ENCODE measurements around the gene LRRC32. TPM values are rescaled to one million over a fixed set of nuclear protein-coding genes. Genes with fewer than 3 reads are reported as not detected.

Gene LRRC32
- total and polyA plus RNA-seq, 10 of the 15 experiments (the other 5 are each of a cell fraction or from before 2014, with no cell fraction given): 0.56 to 20.8 (median 7.4) TPM

- Histone ChIP-seq H3K9me3 (replicated peaks; ENCODE audit: control insufficient read depth, insufficient read depth, low read length) (peaks cover 5% of the 10 kb centered on the region; the same call in 2 of the 3 replicates), H4K20me1 (ENCODE audit: control insufficient read depth, insufficient read depth) (no peaks in the 10 kb centered on the region), H3K4me2 (ENCODE audit: control insufficient read depth, insufficient read depth) (no peak overlapping the region), H3K9ac (ENCODE audit: control insufficient read depth, insufficient read depth, low read length) (no peak overlapping the region), H3K4me3 (no peak overlapping the region), H3K36me3 (ENCODE audit: control insufficient read depth in 2 of 2, insufficient read depth in 2 of 2, low read length in 1 of 2) (no peaks in the 10 kb centered on the region), H2AFZ (ENCODE audit: control insufficient read depth, low read depth, low read length) (no peak overlapping the region), H3K27me3 (replicated peaks in 1 of 2; ENCODE audit: control insufficient read depth in 2 of 2, insufficient read depth in 2 of 2, low read length in 1 of 2) (no peaks in the 10 kb centered on the region; a peak in 1 of 4 replicates), H3K27ac (ENCODE audit: control insufficient read depth, insufficient read depth) (no peak overlapping the region), H3K4me1 (ENCODE audit: control insufficient read depth, insufficient read depth, low read length) (peaks cover 40% of the 10 kb centered on the region), H3K79me2 (ENCODE audit: control insufficient read depth, insufficient read depth, low read length) (no peaks in the 10 kb centered on the region)
- DNase-seq (ENCODE audit: low read depth, low spot score): no peak
- no peak for FAIRE-seq
- BruUV-seq (replicated peaks): no TSS peak
- ATAC-seq: no peak
- ChIA-PET CTCF (interaction anchor here (0.6 to 10.0 kb wide), 4 partner anchors 32 to 1384 kb away, joined by 3 to 70 read pairs (median 8); partner anchors contain the start of gene LRRC32), SMC1A (ENCODE audit: uncharacterized antibody, unreplicated experiment) (interaction anchor here (1.1 to 1.5 kb wide), 6 partner anchors 10 to 45 kb away, joined by 3 to 6 read pairs (median 4); no protein-coding TSS in a partner anchor), POLR2A (interaction anchor here (0.9 to 1.9 kb wide), 3 partner anchors 24 to 39 kb away, joined by 3 to 6 read pairs (median 4); no protein-coding TSS in a partner anchor), RAD21 (ENCODE audit: unreplicated experiment) (interaction anchor here (0.9 to 11.6 kb wide), 2 partner anchors 34 to 39 kb away, joined by 4 to 145 read pairs; partner anchors contain the start of gene LRRC32)
- intact Hi-C loops (cut with micrococcal nuclease; ENCODE audit: unreplicated experiment) (no loop called here), in situ Hi-C loops (cut with MboI) (no loop called here)
- WGBS (ENCODE audit: insufficient coverage, insufficient replicate concordance, low lambda C conversion rate, missing lambda C conversion rate): 0% methylated on average over 2 of the region's 2 CpGs
- TF ChIP-seq MTA3 (IDR thresholded peaks at IDR 0.05; ENCODE audit: borderline replicate concordance, low read length): no peak
- no peak for TF ChIP-seq JUNB (IDR thresholded peaks at IDR 0.05)
- no peak for TF ChIP-seq SUZ12 (IDR thresholded peaks at IDR 0.05; ENCODE audit: unreplicated experiment)
- no peak for TF ChIP-seq CHD2 (IDR thresholded peaks at IDR 0.05; ENCODE audit: borderline replicate concordance, low read depth, low read length)
- no peak for TF ChIP-seq HCFC1 (IDR thresholded peaks at IDR 0.05; ENCODE audit: low read length)
- no peak for TF ChIP-seq ZSCAN29 (IDR thresholded peaks at IDR 0.05)
- no peak for TF ChIP-seq ATF2 (IDR thresholded peaks at IDR 0.05; ENCODE audit: low read length)
- no peak for TF ChIP-seq ATF7 (IDR thresholded peaks at IDR 0.05; ENCODE audit: low read depth)
- TF ChIP-seq ZBTB33 (IDR thresholded peaks at IDR 0.05): no peak
- TF ChIP-seq RELA (IDR thresholded peaks at IDR 0.05; ENCODE audit: borderline replicate concordance, partially characterized antibody): no peak
- TF ChIP-seq POLR2AphosphoS2 (IDR thresholded peaks at IDR 0.05; ENCODE audit: low read depth, low read length): no peak
- TF ChIP-seq NFYA (IDR thresholded peaks at IDR 0.05; ENCODE audit: borderline replicate concordance, low read depth, low read length): no peak
- TF ChIP-seq ZNF592 (IDR thresholded peaks at IDR 0.05): no peak
- TF ChIP-seq NR2F1 (conservative IDR thresholded peaks at IDR 0.05): no peak
- TF ChIP-seq ZNF274 (IDR thresholded peaks at IDR 0.05; ENCODE audit: insufficient read depth, insufficient read length): no peak
- TF ChIP-seq IKZF1 (conservative IDR thresholded peaks at IDR 0.05): no peak
Measured at GRCh38 chr11:76632492-76632891, 38.1 kb downstream of the LRRC32 start.
